HCT116 (cell line): Measurements from ENCODE around the gene EHD4. TPM values are rescaled to one million over a fixed set of nuclear protein-coding genes. Genes with fewer than 3 reads are reported as not detected.

Experiments
- ATAC-seq: fragments of 200-7000 bp; cut with Tn5 transposase; 2 replicates; pipeline ENCODE4 v1.9.1; 2020; ENCODE audit warnings: mild to moderate bottlenecking, moderate library complexity
- BruUV-seq: library from RNA; stranded (reverse); fragments of 400-500 nt; replicated peaks from 2 replicates; lab custom pipeline; 2021; lab: Mats Ljungman, UMichigan
- CTCF ChIA-PET: fragments of 300-600 bp; sonication (Branson Sonifier 250); formaldehyde crosslinking; loops from one replicate; lab custom pipeline; 2021; ENCODE audit warnings: antibody characterized with exemption; lab: Charles Lee
- POLR2A ChIA-PET: fragments of 300-600, 350-600 bp; sonication (Branson Sonifier 250); formaldehyde crosslinking; loops from one replicate; lab custom pipeline; 2021; ENCODE audit warnings: antibody characterized with exemption; lab: Charles Lee
- RAD21 ChIA-PET, 2 experiments: fragments of 300-600 bp; sonication (Branson Sonifier 250); formaldehyde crosslinking; loops; one replicate each; lab custom pipeline; 2023; ENCODE audit warnings: low total read pairs in 2 of 2; ENCODE audit not compliant: uncharacterized antibody in 2 of 2, unreplicated experiment in 2 of 2, low non-redundant PET in 1 of 2; lab: Charles Lee
- DNase-seq: peaks from one replicate; pipeline ENCODE4 v3.0.0-alpha.2; 2010; ENCODE audit warnings: low read depth, low spot score
- H2AFZ ChIP-seq: fragments of 200-600 bp; shearing (Covaris generic), sonication (generic); 2 replicates; pipeline ENCODE4 v1.6.1; 2017; ENCODE audit warnings: low read depth, mixed run types, mixed read lengths, antibody characterized with exemption, low read length; ENCODE audit not compliant: poor library complexity, severe bottlenecking
- H3K27ac ChIP-seq: 2 replicates; pipeline ENCODE4 v1.5.1; 2012; ENCODE audit warnings: low read depth, low read length
- H3K27me3 ChIP-seq: fragments of 200-600 bp; sonication (generic); 2 replicates; pipeline ENCODE4 v1.6.1; 2016; ENCODE audit warnings: mixed run types, low read length, mixed read lengths; ENCODE audit not compliant: insufficient read depth
- H3K36me3 ChIP-seq, 2 experiments: fragments of 200-500 bp in 1 of 2; fragments of 200-600 bp in 1 of 2; sonication (Bioruptor generic) in 1 of 2; sonication (generic) in 1 of 2; 2 replicates each; pipeline versions ENCODE4 v1.5.1 to v1.6.1; 2014 to 2016; ENCODE audit warnings: low read length in 2 of 2, inconsistent platforms in 1 of 2, mixed read lengths in 1 of 2, mixed run types in 1 of 2; ENCODE audit not compliant: insufficient read depth in 2 of 2, control insufficient read depth in 1 of 2
- H3K4me1 ChIP-seq, 2 experiments: fragments of 200-600 bp in 1 of 2; sonication (generic) in 1 of 2; 2 replicates each; pipeline versions ENCODE4 v1.5.1 to v1.6.1; 2012 to 2017; ENCODE audit warnings: low read length in 2 of 2, inconsistent platforms in 1 of 2, mild to moderate bottlenecking in 1 of 2, mixed read lengths in 1 of 2, mixed run types in 1 of 2, moderate library complexity in 1 of 2; ENCODE audit not compliant: insufficient read depth in 2 of 2, control insufficient read depth in 1 of 2
- H3K4me2 ChIP-seq: fragments of 200-600 bp; sonication (generic); 2 replicates; pipeline ENCODE4 v1.6.1; 2017; ENCODE audit warnings: mixed run types, low read length, mixed read lengths
- H3K4me3 ChIP-seq, 2 experiments: fragments of 200-600 bp in 1 of 2; sonication (generic) in 1 of 2; replicated peaks in 1 of 2; 2 replicates each; pipeline ENCODE4 v1.5.1; 2011 to 2016; ENCODE audit warnings: low read length in 2 of 2, control low read depth in 1 of 2, low read depth in 1 of 2, mild to moderate bottlenecking in 1 of 2, mixed read lengths in 1 of 2, mixed run types in 1 of 2
- H3K79me2 ChIP-seq: fragments of 200-600 bp; sonication (generic); 2 replicates; pipeline ENCODE4 v1.6.1; 2017; ENCODE audit warnings: mild to moderate bottlenecking, mixed run types, low read length, moderate library complexity, mixed read lengths; ENCODE audit not compliant: insufficient read depth
- H3K9ac ChIP-seq: fragments of 200-600 bp; sonication (generic); 2 replicates; pipeline ENCODE4 v1.6.1; 2016; ENCODE audit warnings: low read length, mixed read lengths
- H3K9me2 ChIP-seq: fragments of 200-600 bp; sonication (generic), shearing (Covaris generic); 2 replicates; pipeline ENCODE4 v1.6.1; 2017; ENCODE audit warnings: mixed run types, mild to moderate bottlenecking, moderate library complexity; ENCODE audit not compliant: insufficient read depth
- H3K9me3 ChIP-seq, 2 experiments: fragments of 200-500 bp in 1 of 2; fragments of 200-600 bp in 1 of 2; sonication (Bioruptor generic) in 1 of 2; sonication (generic) in 1 of 2; 2 replicates each; pipeline ENCODE4 v1.6.1; 2014 to 2017; ENCODE audit warnings: low read length in 2 of 2, mixed read lengths in 2 of 2, inconsistent platforms in 1 of 2, low read depth in 1 of 2, mild to moderate bottlenecking in 1 of 2, mixed run types in 1 of 2, moderate library complexity in 1 of 2; ENCODE audit not compliant: control insufficient read depth in 1 of 2, insufficient read depth in 1 of 2
- H4K20me1 ChIP-seq: fragments of 200-600 bp; sonication (generic), shearing (Covaris generic); 2 replicates; pipeline ENCODE4 v1.6.1; 2017; ENCODE audit warnings: mixed run types, mild to moderate bottlenecking, moderate library complexity; ENCODE audit not compliant: insufficient read depth
- CBX3 ChIP-seq: IDR thresholded peaks from 2 replicates; pipeline ENCODE4 v1.6.1; 2012; ENCODE audit warnings: low read depth
- CEBPB ChIP-seq: IDR thresholded peaks from 2 replicates; pipeline ENCODE4 v1.6.1; 2012; ENCODE audit warnings: low read depth
- EGR1 ChIP-seq: IDR thresholded peaks from 2 replicates; pipeline ENCODE4 v1.6.1; 2012; ENCODE audit warnings: low read depth
- EZH2phosphoT487 ChIP-seq: fragments of 200-600 bp; IDR thresholded peaks from 2 replicates; pipeline ENCODE4 v1.6.1; 2018; ENCODE audit warnings: antibody characterized with exemption, borderline replicate concordance
- FOSL1 ChIP-seq: IDR thresholded peaks from 2 replicates; pipeline ENCODE4 v1.6.1; 2012; ENCODE audit warnings: low read depth
- JUND ChIP-seq: IDR thresholded peaks from 2 replicates; pipeline ENCODE4 v1.6.1; 2012
- POLR2A ChIP-seq: IDR thresholded peaks from 2 replicates; pipeline ENCODE4 v1.7.0; 2011; ENCODE audit warnings: borderline replicate concordance; ENCODE audit not compliant: insufficient read depth, insufficient read length; ENCODE audit errors: extremely low read depth
- POLR2AphosphoS5 ChIP-seq: IDR thresholded peaks from 2 replicates; pipeline ENCODE4 v1.6.1; 2011; ENCODE audit warnings: mild to moderate bottlenecking, low read depth, low read length, moderate library complexity
- SIN3A ChIP-seq: IDR thresholded peaks from 2 replicates; pipeline ENCODE4 v1.6.1; 2012; ENCODE audit warnings: low read depth
- SRF ChIP-seq: IDR thresholded peaks from 2 replicates; pipeline ENCODE4 v1.6.1; 2012; ENCODE audit warnings: low read depth
- TCF7L2 ChIP-seq: IDR thresholded peaks from 2 replicates; pipeline ENCODE4 v1.7.0; 2011; ENCODE audit warnings: borderline replicate concordance, inconsistent platforms; ENCODE audit not compliant: insufficient read depth, insufficient read length; ENCODE audit errors: extremely low read depth
- YY1 ChIP-seq: IDR thresholded peaks from 2 replicates; pipeline ENCODE4 v1.6.1; 2011; ENCODE audit warnings: low read length, low read depth, moderate library complexity, mild to moderate bottlenecking; ENCODE audit not compliant: insufficient replicate concordance; ENCODE audit errors: extremely low read depth
- intact Hi-C: fragments of 100-400 bp; cut with micrococcal nuclease; formaldehyde crosslinking; loops from 2 replicates; pipeline ENCODE4 v1.10.0; 2022
- total RNA-seq: library from RNA; stranded (reverse); gene quantifications from one replicate; pipeline ENCODE4 v1.2.1, GENCODE V29; 2021; ENCODE audit not compliant: unreplicated experiment
- TF ChIP-seq, protein P1 (sequence below): IDR thresholded peaks from 2 replicates; pipeline ENCODE4 v1.6.1; 2012; ENCODE audit warnings: low read depth

EHD4 gene
- total RNA-seq, 1 experiment from 2014 or later = 28.0 TPM

DNA sequence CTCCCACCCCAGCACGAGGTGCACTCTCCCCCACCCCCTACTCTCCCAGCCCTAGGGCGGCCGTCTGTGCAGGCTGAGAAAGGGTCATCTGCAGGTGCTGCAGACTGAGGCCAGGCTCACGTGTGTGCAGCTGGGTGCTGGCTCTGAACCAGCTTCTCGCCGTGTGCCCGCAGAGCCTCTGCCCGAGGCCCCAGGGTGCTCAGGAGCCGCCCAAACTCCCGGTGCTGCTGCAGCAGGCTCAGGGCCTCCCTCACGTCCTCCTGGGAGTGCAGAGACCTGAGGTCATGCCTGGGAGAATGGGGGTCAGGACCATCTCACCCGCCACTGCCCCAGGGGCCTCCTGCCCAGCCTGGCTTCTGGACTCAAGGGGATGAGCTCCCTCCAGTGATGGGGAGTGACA, 95.7 kb downstream of the EHD4 start:
- Histone ChIP-seq H3K9me3 (no peaks in the 10 kb centered on the region), H3K4me1 (peaks cover 0 to 8% of the 10 kb centered on the region in 2 experiments; a peak in 2 of 4 replicates), H3K4me2 (no peak overlapping the region), H3K4me3 (no peak overlapping the region), H3K27ac (no peak overlapping the region), H3K9me2 (no peaks in the 10 kb centered on the region), H3K9ac (no peak overlapping the region), H4K20me1 (no peaks in the 10 kb centered on the region), H3K79me2 (no peaks in the 10 kb centered on the region), H3K27me3 (no peaks in the 10 kb centered on the region), H2AFZ (no peak overlapping the region), H3K36me3 (no peaks in the 10 kb centered on the region)
- ChIA-PET CTCF (no interaction called here), POLR2A (no interaction called here), RAD21 (no interaction called here)
- DNase-seq (no peak), ATAC-seq (no peak)
- BruUV-seq = no TSS peak
- intact Hi-C loops = no loop called here
- TF ChIP-seq JUND = no peak
- no peak for TF ChIP-seq POLR2A
- TF ChIP-seq TCF7L2 = no peak
- no peak for TF ChIP-seq POLR2AphosphoS5
- TF ChIP-seq SIN3A = no peak
- TF ChIP-seq EZH2phosphoT487 = no peak
- no peak for TF ChIP-seq FOSL1
- TF ChIP-seq EGR1 = no peak
- no peak for TF ChIP-seq SRF
- TF ChIP-seq CBX3 = no peak
- TF ChIP-seq CEBPB = no peak
- TF ChIP-seq, protein P1, sequence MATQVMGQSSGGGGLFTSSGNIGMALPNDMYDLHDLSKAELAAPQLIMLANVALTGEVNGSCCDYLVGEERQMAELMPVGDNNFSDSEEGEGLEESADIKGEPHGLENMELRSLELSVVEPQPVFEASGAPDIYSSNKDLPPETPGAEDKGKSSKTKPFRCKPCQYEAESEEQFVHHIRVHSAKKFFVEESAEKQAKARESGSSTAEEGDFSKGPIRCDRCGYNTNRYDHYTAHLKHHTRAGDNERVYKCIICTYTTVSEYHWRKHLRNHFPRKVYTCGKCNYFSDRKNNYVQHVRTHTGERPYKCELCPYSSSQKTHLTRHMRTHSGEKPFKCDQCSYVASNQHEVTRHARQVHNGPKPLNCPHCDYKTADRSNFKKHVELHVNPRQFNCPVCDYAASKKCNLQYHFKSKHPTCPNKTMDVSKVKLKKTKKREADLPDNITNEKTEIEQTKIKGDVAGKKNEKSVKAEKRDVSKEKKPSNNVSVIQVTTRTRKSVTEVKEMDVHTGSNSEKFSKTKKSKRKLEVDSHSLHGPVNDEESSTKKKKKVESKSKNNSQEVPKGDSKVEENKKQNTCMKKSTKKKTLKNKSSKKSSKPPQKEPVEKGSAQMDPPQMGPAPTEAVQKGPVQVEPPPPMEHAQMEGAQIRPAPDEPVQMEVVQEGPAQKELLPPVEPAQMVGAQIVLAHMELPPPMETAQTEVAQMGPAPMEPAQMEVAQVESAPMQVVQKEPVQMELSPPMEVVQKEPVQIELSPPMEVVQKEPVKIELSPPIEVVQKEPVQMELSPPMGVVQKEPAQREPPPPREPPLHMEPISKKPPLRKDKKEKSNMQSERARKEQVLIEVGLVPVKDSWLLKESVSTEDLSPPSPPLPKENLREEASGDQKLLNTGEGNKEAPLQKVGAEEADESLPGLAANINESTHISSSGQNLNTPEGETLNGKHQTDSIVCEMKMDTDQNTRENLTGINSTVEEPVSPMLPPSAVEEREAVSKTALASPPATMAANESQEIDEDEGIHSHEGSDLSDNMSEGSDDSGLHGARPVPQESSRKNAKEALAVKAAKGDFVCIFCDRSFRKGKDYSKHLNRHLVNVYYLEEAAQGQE = no peak
- TF ChIP-seq YY1 = no peak
